ENCODE results near the gene XPC. TPM values are rescaled to one million over a fixed set of nuclear protein-coding genes. Genes with fewer than 3 reads are reported as not detected.
A peak's percentile ranks its signal among the peaks of the same experiment; 100 is the strongest.
"Not testable (repeated sequence)": the region's sequence is repeated elsewhere in the genome, so short reads cannot be mapped to it uniquely, and the experiment has no call there.

Gene XPC
- 24.9 to 35.9 TPM (median 26.8 TPM) in 3 replicates for total RNA-seq
- long read RNA-seq, transcript XPC-201 (16 exons, 3,832 nt), result major isoform, 86 of 104 reads
- long read RNA-seq, partial matches to known transcripts, result 6 of 104 reads
- long read RNA-seq, other reads (novel, unspliced or antisense), result 11 of 104 reads

DNA sequence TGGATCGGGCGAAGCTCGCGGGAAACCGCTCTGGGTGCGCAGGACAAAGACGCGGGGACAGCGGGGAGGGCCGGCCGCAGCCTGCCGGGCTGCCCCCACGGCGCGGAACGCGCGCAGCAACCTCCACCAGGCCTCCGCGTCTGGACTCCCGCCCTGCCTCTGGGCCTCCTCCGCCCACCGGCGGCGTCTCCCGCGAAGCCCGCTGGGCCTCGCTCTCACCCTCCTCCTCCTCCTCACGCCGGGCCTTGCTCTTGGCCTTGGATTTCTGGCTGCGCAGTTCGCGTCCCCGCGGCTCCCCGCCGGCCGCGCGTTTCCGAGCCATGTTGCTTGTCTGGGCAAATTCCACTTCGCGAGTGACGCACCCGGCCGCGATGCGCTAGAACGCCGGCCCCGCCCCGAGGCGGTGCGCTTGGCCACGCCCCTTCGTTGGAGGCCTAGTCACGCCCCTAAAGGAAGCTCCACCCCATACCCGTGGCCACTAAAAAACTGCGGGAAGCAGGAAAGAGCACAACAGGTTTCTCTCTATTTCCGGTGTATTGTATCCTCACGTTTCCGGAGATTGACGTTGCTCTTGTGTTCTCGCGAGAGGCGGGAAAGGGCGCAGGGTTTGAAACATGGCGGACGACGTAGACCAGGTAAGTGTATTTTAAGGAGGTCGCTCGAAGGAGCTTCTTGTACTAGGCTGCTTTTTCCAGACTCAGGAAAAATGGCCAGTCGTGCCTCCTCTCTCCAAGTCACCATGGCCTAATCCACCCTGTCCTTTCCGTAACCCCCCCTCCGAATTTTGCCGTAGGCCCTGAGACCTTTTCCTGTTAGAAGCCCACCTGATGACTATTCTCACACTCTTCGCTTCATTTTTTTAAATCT, at the start of gene XPC, which contains the start of gene LSM3:
Gene XPC, minus strand, starts transcription at position 355 of the 867 bp plus-strand sequence. Its CDS starts 33 bp downstream, at position 322.
Gene LSM3, plus strand, starts transcription at position 571 of the 867 bp plus-strand sequence. Its CDS starts 44 bp downstream, at position 615.
- TF ChIP-seq, protein P1, sequence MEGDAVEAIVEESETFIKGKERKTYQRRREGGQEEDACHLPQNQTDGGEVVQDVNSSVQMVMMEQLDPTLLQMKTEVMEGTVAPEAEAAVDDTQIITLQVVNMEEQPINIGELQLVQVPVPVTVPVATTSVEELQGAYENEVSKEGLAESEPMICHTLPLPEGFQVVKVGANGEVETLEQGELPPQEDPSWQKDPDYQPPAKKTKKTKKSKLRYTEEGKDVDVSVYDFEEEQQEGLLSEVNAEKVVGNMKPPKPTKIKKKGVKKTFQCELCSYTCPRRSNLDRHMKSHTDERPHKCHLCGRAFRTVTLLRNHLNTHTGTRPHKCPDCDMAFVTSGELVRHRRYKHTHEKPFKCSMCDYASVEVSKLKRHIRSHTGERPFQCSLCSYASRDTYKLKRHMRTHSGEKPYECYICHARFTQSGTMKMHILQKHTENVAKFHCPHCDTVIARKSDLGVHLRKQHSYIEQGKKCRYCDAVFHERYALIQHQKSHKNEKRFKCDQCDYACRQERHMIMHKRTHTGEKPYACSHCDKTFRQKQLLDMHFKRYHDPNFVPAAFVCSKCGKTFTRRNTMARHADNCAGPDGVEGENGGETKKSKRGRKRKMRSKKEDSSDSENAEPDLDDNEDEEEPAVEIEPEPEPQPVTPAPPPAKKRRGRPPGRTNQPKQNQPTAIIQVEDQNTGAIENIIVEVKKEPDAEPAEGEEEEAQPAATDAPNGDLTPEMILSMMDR (IDR thresholded peaks at IDR 0.05), result no peak

DNA sequence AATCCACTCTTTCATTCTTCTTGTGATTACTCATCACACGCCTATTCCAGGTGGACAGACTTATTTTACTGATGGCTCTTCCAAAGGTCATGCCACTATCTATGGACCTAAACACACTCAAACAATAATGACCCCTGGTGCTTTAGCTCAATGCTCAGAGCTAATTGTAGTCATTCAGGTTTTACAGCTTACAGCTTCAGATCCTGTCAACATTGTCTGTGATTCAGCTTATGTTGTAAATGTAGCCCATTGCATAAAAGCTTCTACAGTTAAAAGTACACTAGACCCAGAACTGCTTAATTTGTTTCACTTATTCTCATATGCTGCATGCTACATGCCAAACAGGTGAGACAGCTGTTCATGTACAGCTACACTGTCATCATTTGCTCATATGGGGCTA, 49.5 kb upstream of the XPC start:
- Mint-ChIP-seq H3K27ac (ENCODE audit: unreplicated experiment) (no peak overlapping the region), H3K4me3 (ENCODE audit: unreplicated experiment) (no peak overlapping the region), H3K36me3 (ENCODE audit: low read depth) (peaks cover 2% of the 10 kb centered on the region), H3K27me3 (ENCODE audit: low read depth) (no peaks in the 10 kb centered on the region), H3K9me3 (ENCODE audit: low read depth) (no peaks in the 10 kb centered on the region), H3K4me1 (ENCODE audit: low read depth) (peaks cover 33% of the 10 kb centered on the region)
- no peak for DNase-seq (ENCODE audit: low spot score)
- TF ChIP-seq, protein P1 (IDR thresholded peaks at IDR 0.05), result no peak

More for the DNA sequence above, at the start of gene XPC, which contains the start of gene LSM3:
- Mint-ChIP-seq H3K27me3 (ENCODE audit: low read depth) (no peaks in the 10 kb centered on the region), H3K27ac (ENCODE audit: unreplicated experiment) (peak within 1 kb of the TSS; percentile 99), H3K4me1 (ENCODE audit: low read depth) (peaks cover 50% of the 10 kb centered on the region), H3K4me3 (ENCODE audit: unreplicated experiment) (peak within 1 kb of the TSS; percentile 96), H3K9me3 (ENCODE audit: low read depth) (no peaks in the 10 kb centered on the region), H3K36me3 (ENCODE audit: low read depth) (peaks cover 7% of the 10 kb centered on the region)
- no peak for DNase-seq (ENCODE audit: low spot score)

- H3K27ac Mint-ChIP-seq (ENCODE audit: unreplicated experiment); H3K36me3 Mint-ChIP-seq (ENCODE audit: low read depth); H3K27me3 Mint-ChIP-seq (ENCODE audit: low read depth); H3K4me3 Mint-ChIP-seq (ENCODE audit: unreplicated experiment); DNase-seq (ENCODE audit: low spot score): not testable (repeated sequence)
- peaks cover 26% of the 10 kb centered on the region for H3K4me1 Mint-ChIP-seq (ENCODE audit: low read depth)
- peaks cover 13% of the 10 kb centered on the region for H3K9me3 Mint-ChIP-seq (ENCODE audit: low read depth)
Observed at GRCh38 chr3:14226351-14226750, 48.0 kb upstream of the XPC start.

DNA sequence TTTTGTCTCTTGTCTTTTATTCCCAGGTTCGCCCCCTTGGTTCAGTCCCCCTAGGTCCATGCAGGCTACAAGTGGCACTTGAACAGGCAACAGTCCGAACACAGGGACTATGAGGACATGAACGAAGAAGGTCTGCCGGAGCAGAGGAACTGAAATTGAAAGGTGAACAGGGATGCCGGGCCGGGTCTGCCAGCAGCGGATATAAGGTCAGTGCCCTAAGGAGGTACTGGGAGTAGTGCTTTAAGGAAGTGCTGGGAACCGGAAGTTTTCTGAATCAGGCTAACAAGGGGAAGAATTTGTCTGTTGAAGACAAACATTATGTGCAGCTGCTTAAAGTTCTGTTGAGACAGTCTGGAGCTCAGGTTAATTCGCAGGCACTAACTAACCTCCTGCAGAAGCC, 47.0 kb upstream of the XPC start:
- H3K27ac Mint-ChIP-seq (ENCODE audit: unreplicated experiment), result no peak overlapping the region

DNA sequence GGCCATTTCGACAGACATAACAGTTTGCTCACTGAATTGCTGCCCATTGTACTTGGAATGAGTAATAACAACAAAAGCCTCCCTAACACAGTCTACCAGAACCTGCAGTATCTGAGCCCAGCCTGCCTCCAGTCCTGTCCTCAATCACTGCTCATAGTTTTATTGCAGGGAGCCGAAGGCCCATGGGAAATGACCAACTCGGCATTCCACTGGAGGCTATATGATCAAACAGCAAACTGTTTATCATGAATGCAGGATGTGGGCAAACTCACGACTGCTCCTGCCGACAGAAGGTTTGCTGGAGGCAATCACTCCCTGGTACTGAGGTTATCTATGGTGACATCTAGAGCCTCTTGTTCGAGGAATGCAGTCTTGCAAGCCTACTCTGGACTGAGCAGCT, 46.5 kb upstream of the XPC start:
- H3K27me3 Mint-ChIP-seq (ENCODE audit: low read depth), result no peaks in the 10 kb centered on the region
- H3K4me1 Mint-ChIP-seq (ENCODE audit: low read depth), result peaks cover 26% of the 10 kb centered on the region
- H3K4me3 Mint-ChIP-seq (ENCODE audit: unreplicated experiment), result no peak overlapping the region
- H3K27ac Mint-ChIP-seq (ENCODE audit: unreplicated experiment), result no peak overlapping the region
- H3K9me3 Mint-ChIP-seq (ENCODE audit: low read depth), result peaks cover 24% of the 10 kb centered on the region
- no peak for DNase-seq (ENCODE audit: low spot score)
- TF ChIP-seq, protein P1 (IDR thresholded peaks at IDR 0.05), result no peak
- H3K36me3 Mint-ChIP-seq (ENCODE audit: low read depth), result peaks cover 5% of the 10 kb centered on the region

More for the DNA sequence above, 47.0 kb upstream of the XPC start:
- Mint-ChIP-seq H3K4me3 (ENCODE audit: unreplicated experiment) (no peak overlapping the region), H3K4me1 (ENCODE audit: low read depth) (peaks cover 26% of the 10 kb centered on the region), H3K9me3 (ENCODE audit: low read depth) (peaks cover 20% of the 10 kb centered on the region), H3K27me3 (ENCODE audit: low read depth) (no peaks in the 10 kb centered on the region), H3K36me3 (ENCODE audit: low read depth) (peaks cover 5% of the 10 kb centered on the region)
- DNase-seq (ENCODE audit: low spot score), result no peak
- TF ChIP-seq, protein P1 (IDR thresholded peaks at IDR 0.05), result no peak

Data from chondrocyte (in vitro differentiated cells).